Measurements from ENCODE around the gene ZNF629.

The ZNF629 gene

DNA sequence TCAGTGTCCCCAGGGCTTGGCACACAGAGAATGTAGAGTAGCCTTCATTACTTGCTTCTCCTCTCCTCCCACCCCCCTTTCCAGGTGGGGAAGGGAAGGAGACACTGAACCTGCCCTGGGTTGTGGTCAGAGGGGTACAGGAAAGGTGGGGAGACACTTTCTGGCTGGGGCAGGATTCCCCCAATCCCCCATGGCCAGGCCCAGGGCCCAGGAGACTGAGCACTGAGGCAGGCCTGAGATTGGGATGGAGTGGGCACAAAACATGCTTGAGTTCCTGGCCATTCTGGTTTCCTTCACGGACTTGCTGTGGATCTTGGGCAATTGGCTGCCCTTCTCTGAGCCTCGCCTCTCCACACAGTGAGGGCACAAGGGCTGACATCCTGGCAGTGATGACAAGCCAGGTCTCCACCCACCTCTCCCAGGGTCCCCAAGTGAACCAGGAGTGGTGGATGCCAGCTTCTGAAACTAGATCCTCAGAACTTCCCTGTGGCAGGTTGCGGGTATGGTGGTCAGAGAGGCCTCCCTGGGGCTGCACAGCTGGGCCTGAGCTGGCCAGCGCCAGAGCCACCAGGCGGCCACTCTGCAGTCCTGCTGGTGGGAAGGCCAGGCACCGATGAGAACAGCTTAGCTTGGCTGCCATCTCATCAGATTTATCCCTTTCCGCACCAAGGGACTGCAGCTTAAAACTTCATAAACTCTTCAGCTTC, 9.3 kb downstream of the ZNF629 start:
- DNase-seq (ENCODE audit: insufficient read length, low spot score) (no peak), FAIRE-seq (no peak)
- no peak for TF ChIP-seq SPI1 (IDR thresholded peaks at IDR 0.05; ENCODE audit: low read depth, low read length)

DNA sequence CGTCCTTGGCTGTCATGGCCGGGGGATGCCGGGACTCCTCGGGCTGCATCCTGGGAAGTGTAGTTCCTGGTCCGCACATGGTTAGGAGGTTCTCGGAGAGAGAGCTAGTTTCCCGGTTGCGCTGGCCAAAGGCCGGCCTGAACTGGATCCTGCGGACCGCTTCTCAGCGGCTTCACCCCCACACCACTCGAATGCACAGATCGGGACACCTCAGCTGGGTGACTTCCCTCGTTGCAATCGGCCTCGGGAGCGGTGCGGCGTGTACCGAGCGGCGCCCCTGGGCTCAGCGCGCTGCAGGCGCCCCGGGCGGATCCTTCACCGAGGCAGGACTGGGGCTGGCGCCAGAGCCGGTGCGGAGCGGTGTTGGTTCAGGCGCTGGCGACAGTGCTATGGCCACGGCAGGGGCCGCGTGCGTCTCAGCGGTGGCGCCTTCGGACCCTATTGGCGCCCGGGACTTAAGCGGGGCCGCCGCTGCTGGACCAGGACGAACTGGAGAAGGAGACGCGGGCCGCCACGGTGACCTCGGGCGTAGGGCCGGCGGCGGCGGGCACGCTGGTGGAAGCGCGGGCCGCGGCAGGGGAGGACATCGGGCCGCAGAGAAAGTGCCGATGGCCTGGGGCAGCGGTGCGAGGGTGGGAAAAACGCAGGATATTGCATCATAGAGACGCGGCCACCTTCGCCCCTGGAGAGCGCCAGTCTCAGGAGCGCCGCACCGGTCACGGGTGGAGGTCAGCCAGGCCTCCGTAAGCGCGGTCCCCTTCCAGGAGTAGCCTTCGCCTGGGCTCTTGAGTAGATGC, 11.4 kb downstream of the ZNF629 start:
- DNase-seq (ENCODE audit: insufficient read length, low spot score), result peak; percentile 94
- TF ChIP-seq TAF1 (IDR thresholded peaks at IDR 0.05; ENCODE audit: low read depth, low read length) (peak; percentile 35), POLR2A (IDR thresholded peaks at IDR 0.05; ENCODE audit: low read depth, low read length) (peak; percentile 66; the same call in 1 of the 2 replicates), PAX5 (IDR thresholded peaks at IDR 0.05; ENCODE audit: insufficient read depth, low read length, severe bottlenecking) (no peak), POLR2AphosphoS5 (IDR thresholded peaks at IDR 0.05; ENCODE audit: low read depth, low read length) (no peak; the same call in 1 of the 2 replicates)
- FAIRE-seq, result peak; percentile 87

DNA sequence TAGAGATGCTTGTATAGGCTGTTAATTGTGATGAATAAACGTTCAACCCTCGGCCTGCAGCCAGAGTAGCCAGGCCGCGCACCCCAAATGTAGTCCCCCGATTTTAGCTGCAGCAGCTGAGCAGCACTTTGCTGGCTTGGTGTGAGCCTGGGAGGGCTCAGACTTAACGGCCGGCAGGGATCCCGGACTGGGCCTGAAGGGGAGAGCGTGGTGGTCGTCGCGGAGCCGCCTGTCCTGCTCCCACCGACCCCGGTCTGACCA, 11.9 kb downstream of the ZNF629 start:
- TF ChIP-seq POLR2A (IDR thresholded peaks at IDR 0.05; ENCODE audit: low read depth, low read length) (no peak; the same call in 1 of the 2 replicates), POLR2AphosphoS5 (IDR thresholded peaks at IDR 0.05; ENCODE audit: low read depth, low read length) (no peak), PAX5 (IDR thresholded peaks at IDR 0.05; ENCODE audit: insufficient read depth, low read length, severe bottlenecking) (no peak), SPI1 (IDR thresholded peaks at IDR 0.05; ENCODE audit: low read depth, low read length) (no peak), TAF1 (IDR thresholded peaks at IDR 0.05; ENCODE audit: low read depth, low read length) (no peak), POU2F2 (IDR thresholded peaks at IDR 0.05; ENCODE audit: low read depth, low read length) (no peak)
- no peak for FAIRE-seq

GRCh38 chr16:30774367-30775130, 12.5 kb downstream of the ZNF629 start:
- TF ChIP-seq POLR2AphosphoS5 (IDR thresholded peaks at IDR 0.05; ENCODE audit: low read depth, low read length), result no peak
- no peak for TF ChIP-seq SPI1 (IDR thresholded peaks at IDR 0.05; ENCODE audit: low read depth, low read length)
- no peak for TF ChIP-seq POLR2A (IDR thresholded peaks at IDR 0.05; ENCODE audit: low read depth, low read length)
- no peak for TF ChIP-seq PAX5 (IDR thresholded peaks at IDR 0.05; ENCODE audit: insufficient read depth, low read length, severe bottlenecking)
- TF ChIP-seq TAF1 (IDR thresholded peaks at IDR 0.05; ENCODE audit: low read depth, low read length), result no peak
- TF ChIP-seq POU2F2 (IDR thresholded peaks at IDR 0.05; ENCODE audit: low read depth, low read length), result no peak
- DNase-seq (ENCODE audit: insufficient read length, low spot score), result no peak
- no peak for FAIRE-seq

More for the DNA sequence above, 11.9 kb downstream of the ZNF629 start:
- DNase-seq (ENCODE audit: insufficient read length, low spot score), result no peak

GRCh38 chr16:30773826-30774225, 13.2 kb downstream of the ZNF629 start:
- no peak for TF ChIP-seq TAF1 (IDR thresholded peaks at IDR 0.05; ENCODE audit: low read depth, low read length)
- no peak for TF ChIP-seq POLR2A (IDR thresholded peaks at IDR 0.05; ENCODE audit: low read depth, low read length)
- TF ChIP-seq POLR2AphosphoS5 (IDR thresholded peaks at IDR 0.05; ENCODE audit: low read depth, low read length), result no peak
- no peak for TF ChIP-seq PAX5 (IDR thresholded peaks at IDR 0.05; ENCODE audit: insufficient read depth, low read length, severe bottlenecking)
- no peak for TF ChIP-seq POU2F2 (IDR thresholded peaks at IDR 0.05; ENCODE audit: low read depth, low read length)
- no peak for TF ChIP-seq SPI1 (IDR thresholded peaks at IDR 0.05; ENCODE audit: low read depth, low read length)
- DNase-seq (ENCODE audit: insufficient read length, low spot score) (no peak), FAIRE-seq (no peak)

DNA sequence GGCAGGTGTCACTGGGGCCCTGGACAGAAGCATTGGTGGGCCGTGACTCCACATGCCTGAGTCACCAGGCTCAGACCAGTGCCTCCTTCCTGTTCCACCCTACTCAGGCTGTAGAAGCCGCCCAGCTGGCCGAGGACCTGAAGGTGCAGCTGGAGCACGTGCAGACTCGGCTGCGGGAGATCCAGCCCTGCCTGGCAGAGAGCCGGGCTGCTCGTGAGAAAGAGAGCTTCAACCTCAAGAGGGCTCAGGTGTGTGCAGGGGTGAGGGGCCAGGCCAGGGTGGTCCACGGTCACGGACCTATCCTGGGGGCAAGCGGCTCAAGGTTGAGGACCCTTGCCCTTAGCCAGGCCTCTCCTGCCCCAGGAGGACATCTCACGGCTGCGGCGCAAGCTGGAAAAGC, 15.3 kb downstream of the ZNF629 start:
- no peak for FAIRE-seq
- no peak for DNase-seq (ENCODE audit: insufficient read length, low spot score)
- no peak for TF ChIP-seq PAX5 (IDR thresholded peaks at IDR 0.05; ENCODE audit: insufficient read depth, low read length, severe bottlenecking)

- TF ChIP-seq SPI1 (IDR thresholded peaks at IDR 0.05; ENCODE audit: low read depth, low read length) (no peak), POLR2AphosphoS5 (IDR thresholded peaks at IDR 0.05; ENCODE audit: low read depth, low read length) (no peak), PAX5 (IDR thresholded peaks at IDR 0.05; ENCODE audit: insufficient read depth, low read length, severe bottlenecking) (no peak), POU2F2 (IDR thresholded peaks at IDR 0.05; ENCODE audit: low read depth, low read length) (no peak), TAF1 (IDR thresholded peaks at IDR 0.05; ENCODE audit: low read depth, low read length) (no peak), POLR2A (IDR thresholded peaks at IDR 0.05; ENCODE audit: low read depth, low read length) (no peak)
- DNase-seq (ENCODE audit: insufficient read length, low spot score) (no peak), FAIRE-seq (no peak)
These were observed 17.5 kb downstream of the ZNF629 start for GRCh38 chr16:30769379-30770089.

DNA sequence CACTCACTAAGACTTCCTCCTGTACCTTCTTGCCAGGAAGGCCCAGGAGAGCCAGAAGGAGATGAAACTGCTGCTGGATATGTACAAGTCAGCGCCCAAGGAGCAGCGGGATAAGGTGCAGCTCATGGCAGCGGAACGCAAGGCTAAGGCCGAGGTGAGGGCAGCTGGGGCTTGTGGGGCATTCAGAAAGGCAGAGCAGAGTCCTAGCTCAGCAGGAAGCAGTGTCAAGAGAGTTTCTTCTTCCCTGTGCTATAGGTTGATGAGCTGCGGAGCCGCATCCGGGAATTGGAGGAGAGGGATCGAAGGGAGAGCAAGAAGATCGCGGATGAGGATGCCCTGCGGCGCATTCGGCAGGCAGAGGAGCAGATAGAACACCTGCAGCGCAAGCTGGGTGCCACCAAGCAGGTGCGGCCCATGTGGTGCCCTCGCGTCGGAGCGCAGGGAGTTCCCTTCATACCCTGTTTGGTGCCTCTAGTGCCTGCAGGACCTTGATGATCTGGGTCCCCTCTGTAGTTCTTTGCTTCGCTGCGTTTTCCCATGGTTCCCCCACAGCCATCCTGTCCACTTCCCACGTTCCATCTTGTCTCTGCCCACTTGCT, 18.3 kb downstream of the ZNF629 start:
- DNase-seq (ENCODE audit: insufficient read length, low spot score), result no peak
- TF ChIP-seq TAF1 (IDR thresholded peaks at IDR 0.05; ENCODE audit: low read depth, low read length) (no peak), PAX5 (IDR thresholded peaks at IDR 0.05; ENCODE audit: insufficient read depth, low read length, severe bottlenecking) (no peak), POLR2AphosphoS5 (IDR thresholded peaks at IDR 0.05; ENCODE audit: low read depth, low read length) (no peak), SPI1 (IDR thresholded peaks at IDR 0.05; ENCODE audit: low read depth, low read length) (no peak), POLR2A (IDR thresholded peaks at IDR 0.05; ENCODE audit: low read depth, low read length) (no peak)
- no peak for FAIRE-seq
